KOPT-K1 (cell line): ENCODE results near the gene CFAP70.

ENCODE experiments used
- H3K27ac ChIP-seq: fragments of 200-600 bp; sonication (generic); 2 replicates; pipeline ENCODE4 v1.5.1; 2016; ENCODE audit warnings: antibody characterized with exemption, mild to moderate bottlenecking, low read depth, low read length; ENCODE audit not compliant: poor library complexity, severe bottlenecking
- H3K36me3 ChIP-seq: fragments of 200-600 bp; sonication (generic); 2 replicates; pipeline ENCODE4 v1.5.1; 2017; ENCODE audit warnings: antibody characterized with exemption, mild to moderate bottlenecking, low read length, moderate library complexity; ENCODE audit not compliant: insufficient read depth
- H3K9me3 ChIP-seq: fragments of 200-600 bp; sonication (generic); 2 replicates; pipeline ENCODE4 v1.5.1; 2017; ENCODE audit warnings: antibody characterized with exemption, low read length, mild to moderate bottlenecking; ENCODE audit not compliant: insufficient read depth, poor library complexity, severe bottlenecking

Gene CFAP70

GRCh38 chr10:73252445-73253224 lies 106.0 kb downstream of the CFAP70 start, which contains the start of gene MRPS16:
Gene MRPS16, minus strand, starts transcription at chr10:73252644. Its CDS starts 162 bp downstream, at chr10:73252482.
- Histone ChIP-seq H3K27ac (peak within 1 kb of the TSS; percentile 87), H3K36me3 (peaks cover 35% of the 10 kb centered on the region), H3K9me3 (no peaks in the 10 kb centered on the region)

DNA sequence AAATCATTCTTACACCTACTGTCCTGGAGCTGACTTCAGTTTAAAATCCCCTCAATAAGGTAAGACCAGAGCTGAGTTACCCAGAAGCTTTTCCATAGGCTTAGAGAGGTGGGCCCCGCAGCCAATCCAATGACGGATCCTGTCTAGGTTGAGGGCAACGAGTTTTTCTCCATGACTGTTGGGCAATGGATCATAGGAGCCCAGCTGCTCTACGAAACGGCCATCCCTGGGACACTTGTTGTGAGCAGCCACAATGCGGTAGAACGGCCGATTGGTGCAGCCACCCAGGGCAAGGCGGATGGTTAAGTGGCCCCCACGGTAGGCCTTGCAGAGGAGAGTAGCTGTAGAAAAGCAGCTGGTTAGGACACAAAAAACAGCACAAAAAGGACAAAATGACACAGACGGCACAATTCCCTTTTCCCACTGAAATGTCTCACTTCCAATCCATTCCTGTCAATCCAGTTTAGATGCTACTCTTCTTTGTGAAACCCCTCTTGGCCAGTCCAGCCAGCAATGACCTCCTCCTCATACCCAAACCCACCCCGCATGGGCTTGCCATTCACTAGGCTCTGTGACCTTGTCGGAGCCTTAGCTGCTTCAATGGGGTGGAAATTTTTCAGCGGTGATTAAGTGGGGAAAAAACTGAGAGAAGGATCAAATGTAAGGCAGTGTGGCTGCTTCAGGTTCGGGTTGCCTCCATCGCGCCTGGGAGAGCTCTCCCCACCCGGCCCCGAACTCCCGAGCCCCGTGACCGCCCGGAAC lies 106.8 kb downstream of the CFAP70 start:
- Histone ChIP-seq H3K9me3 (no peaks in the 10 kb centered on the region), H3K27ac (peak overlapping the region; percentile 87), H3K36me3 (peaks cover 38% of the 10 kb centered on the region)

DNA sequence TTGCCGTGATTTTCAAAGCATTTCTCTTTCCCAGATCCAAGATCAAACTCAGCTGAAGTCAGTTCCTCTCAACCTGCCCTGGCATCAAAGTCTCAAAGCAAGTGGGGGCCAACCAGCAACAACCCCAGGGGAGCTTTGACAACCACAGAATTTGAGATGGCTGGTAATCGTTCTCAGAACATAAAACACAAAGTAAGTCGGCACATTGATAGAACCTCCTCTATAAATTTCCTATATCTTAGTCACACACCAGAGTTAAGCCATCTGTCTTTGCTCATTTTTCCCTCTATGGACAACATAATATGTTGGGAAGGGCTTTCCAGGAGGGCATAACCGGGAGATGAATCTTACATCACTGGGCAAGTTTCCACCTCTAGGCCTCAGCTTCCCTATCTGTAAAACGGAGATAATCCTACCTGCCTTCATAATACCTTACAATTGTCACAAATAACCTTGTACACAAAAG lies 110.4 kb downstream of the CFAP70 start:
- Histone ChIP-seq H3K36me3 (peaks cover 65% of the 10 kb centered on the region), H3K27ac (peak overlapping the region; percentile 93)

GRCh38 chr10:73247509-73248258 lies 111.0 kb downstream of the CFAP70 start:
- Histone ChIP-seq H3K27ac (peak overlapping the region; percentile 93), H3K9me3 (no peaks in the 10 kb centered on the region), H3K36me3 (peaks cover 71% of the 10 kb centered on the region)

More for the DNA sequence above, 110.4 kb downstream of the CFAP70 start:
- H3K9me3 ChIP-seq, result no peaks in the 10 kb centered on the region

DNA sequence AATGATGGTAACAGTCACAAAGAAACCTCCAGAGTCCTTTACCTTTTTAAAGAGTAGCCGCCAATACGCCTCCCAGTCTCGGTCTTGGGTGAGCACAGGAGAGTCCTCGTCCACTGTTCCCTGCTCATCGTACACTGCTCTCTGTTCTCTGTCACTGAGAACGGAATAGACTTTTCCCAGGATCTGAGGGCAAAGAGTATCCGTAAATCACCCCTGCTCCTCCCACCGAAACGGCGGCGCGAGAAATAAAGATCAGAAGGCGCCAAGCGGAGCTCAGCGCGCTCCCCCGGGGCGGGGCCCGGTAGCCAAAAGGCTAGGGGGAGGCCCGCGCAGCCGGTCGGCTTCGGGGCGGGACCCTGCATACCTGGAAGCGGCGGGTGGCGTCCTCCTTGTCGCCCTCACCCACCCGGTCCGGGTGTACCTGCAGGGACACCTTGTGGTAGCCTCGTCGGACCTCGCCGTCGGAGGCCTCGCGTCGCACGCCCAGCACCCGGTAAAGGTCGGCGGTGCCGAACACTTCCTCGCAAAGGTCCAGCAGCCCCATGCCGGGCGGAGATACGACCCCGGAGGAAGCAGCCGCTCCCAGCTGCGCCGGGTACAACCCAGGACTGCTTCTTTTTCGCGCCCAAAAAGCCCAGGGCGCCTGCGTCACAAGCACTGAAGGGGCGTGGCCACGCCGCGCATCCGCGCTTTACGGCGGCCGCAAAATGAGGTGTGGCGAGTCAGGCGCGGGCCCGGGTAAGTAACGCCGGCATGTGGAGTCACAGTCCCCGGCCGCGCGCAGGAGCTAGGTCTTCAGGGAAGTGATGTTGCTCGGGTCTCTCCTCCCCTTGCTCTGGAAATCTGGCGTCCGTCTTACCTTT lies 111.8 kb downstream of the CFAP70 start, which contains the start of gene DNAJC9:
Gene DNAJC9 (minus strand): TSS at position 610 of the 863 bp plus-strand sequence. CDS start 66 bp downstream, at position 544.
- Histone ChIP-seq H3K9me3 (no peaks in the 10 kb centered on the region), H3K27ac (peak within 1 kb of the TSS; percentile 93), H3K36me3 (peaks cover 79% of the 10 kb centered on the region)

GRCh38 chr10:73246322-73246645 lies 112.4 kb downstream of the CFAP70 start:
- peaks cover 84% of the 10 kb centered on the region for H3K36me3 ChIP-seq
- no peaks in the 10 kb centered on the region for H3K9me3 ChIP-seq
- peak overlapping the region; percentile 93 for H3K27ac ChIP-seq

DNA sequence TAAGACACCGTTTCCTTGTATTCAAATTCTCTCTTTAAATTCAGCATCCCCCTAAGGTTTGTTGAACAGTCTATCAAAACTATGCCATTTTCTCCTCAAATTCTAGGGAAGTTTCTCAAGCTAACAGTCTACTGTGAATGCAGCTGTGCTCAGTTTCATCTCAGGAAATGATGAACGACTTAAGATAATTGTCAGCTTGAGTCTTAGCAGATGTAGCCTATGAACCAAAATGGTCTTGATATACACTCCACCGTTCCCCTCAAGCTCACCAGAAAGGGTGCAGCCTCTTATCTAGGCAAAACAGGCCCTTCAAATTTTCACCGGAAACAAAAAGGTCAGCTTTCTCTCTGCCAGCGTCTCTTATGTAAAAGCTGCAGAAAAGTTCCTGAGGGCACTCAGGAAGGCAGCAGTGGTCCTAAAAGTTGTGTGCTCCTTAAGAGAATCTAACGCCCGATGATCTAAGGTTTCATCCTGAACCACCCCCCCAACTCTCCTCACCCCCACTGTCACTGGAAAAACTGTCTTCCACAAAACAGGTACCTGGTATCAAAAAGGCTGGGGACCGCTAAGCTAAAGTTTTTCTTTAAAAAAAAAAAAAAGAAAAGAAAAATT lies 113.7 kb downstream of the CFAP70 start:
- H3K27ac ChIP-seq, result peak overlapping the region; percentile 93
- no peaks in the 10 kb centered on the region for H3K9me3 ChIP-seq
- peaks cover 84% of the 10 kb centered on the region for H3K36me3 ChIP-seq

- H3K27ac ChIP-seq, result no peak overlapping the region
- H3K9me3 ChIP-seq, result no peaks in the 10 kb centered on the region
- peaks cover 99% of the 10 kb centered on the region for H3K36me3 ChIP-seq
These were observed 118.8 kb downstream of the CFAP70 start for GRCh38 chr10:73239908-73240307.

GRCh38 chr10:73238990-73239566 lies 119.6 kb downstream of the CFAP70 start:
- Histone ChIP-seq H3K9me3 (no peaks in the 10 kb centered on the region), H3K27ac (no peak overlapping the region), H3K36me3 (peaks cover 99% of the 10 kb centered on the region)

DNA sequence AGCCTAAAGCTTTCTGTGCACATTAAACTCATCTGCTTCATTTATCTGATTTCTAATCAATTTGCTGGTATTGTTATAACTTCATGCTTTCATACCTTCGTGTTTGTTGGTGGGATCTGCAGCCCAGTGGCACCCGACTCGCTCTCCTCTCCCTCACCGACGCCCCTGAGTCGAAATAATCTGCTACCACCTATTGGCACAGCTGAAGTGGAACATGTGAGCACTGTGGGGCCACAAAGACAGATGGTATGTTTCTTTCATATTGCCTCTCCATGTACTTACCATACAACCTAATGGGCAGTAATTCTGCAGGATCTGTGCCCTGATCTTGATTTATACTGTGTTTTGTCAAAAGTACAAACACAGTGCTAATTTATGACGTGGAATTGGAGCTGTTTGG lies 124.0 kb downstream of the CFAP70 start:
- Histone ChIP-seq H3K27ac (no peak overlapping the region), H3K36me3 (peaks cover 96% of the 10 kb centered on the region), H3K9me3 (no peaks in the 10 kb centered on the region)

DNA sequence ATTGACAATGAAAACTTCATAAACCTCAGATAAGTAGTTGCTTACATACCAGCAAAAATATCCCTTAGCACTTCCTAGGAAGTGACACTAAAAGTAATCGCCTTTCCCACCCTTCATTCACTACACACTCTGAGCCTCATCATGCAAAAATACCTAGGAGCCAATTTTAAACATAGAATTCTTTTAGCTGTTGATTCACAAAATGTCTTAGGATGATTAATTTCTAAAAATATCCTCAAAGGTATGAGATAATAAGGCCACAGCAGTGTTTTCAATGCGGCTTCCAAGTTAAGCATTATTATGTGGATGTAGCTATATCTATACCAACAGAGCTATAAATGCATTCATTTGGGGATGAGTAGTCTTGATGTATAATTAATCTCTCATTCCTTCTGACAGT lies 124.8 kb downstream of the CFAP70 start:
- H3K36me3 ChIP-seq, result peaks cover 95% of the 10 kb centered on the region
- no peaks in the 10 kb centered on the region for H3K9me3 ChIP-seq
- H3K27ac ChIP-seq, result no peak overlapping the region

- Histone ChIP-seq H3K9me3 (no peaks in the 10 kb centered on the region), H3K36me3 (peaks cover 90% of the 10 kb centered on the region), H3K27ac (no peak overlapping the region)
These were observed 125.8 kb downstream of the CFAP70 start for GRCh38 chr10:73232887-73233286.

DNA sequence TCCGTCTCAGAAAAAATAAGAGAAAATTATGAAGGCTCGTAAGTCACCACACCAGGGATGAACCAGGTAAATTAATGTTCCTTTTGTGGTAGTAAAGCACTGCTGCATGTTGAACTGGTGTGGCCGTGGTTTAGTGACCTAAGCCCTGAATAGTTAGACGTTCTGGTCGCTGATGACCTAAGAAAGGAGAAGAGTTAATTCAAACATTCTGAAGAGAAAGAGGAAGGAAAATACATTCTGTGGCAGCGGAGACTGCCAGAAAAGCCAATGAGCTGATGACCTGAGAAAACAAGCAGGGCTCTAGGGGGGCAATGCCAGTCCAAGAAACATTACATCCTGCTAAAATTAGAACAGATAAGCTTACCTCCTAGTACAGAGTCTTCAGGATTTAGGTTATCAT lies 129.1 kb downstream of the CFAP70 start:
- H3K27ac ChIP-seq, result no peak overlapping the region
- H3K36me3 ChIP-seq, result peaks cover 58% of the 10 kb centered on the region
- H3K9me3 ChIP-seq, result no peaks in the 10 kb centered on the region
